Heart left ventricle (tissue), 16 donors: ENCODE results near the gene OPN4. TPM values are rescaled to one million over a fixed set of nuclear protein-coding genes. Genes with fewer than 3 reads are reported as not detected.

ENCODE experiments used
- ATAC-seq, 4 donors: fragments of 200-7000 bp; cut with Tn5 transposase; one replicate each; pipeline ENCODE4 v1.9.1; 2020 to 2022; ENCODE audit warnings: moderate library complexity in 4 of 4, mild to moderate bottlenecking in 3 of 4, moderate number of reproducible peaks in 1 of 4
- DNase-seq, 5 donors: peaks; one replicate each; pipeline ENCODE4 v3.0.0-alpha.2; 2020
- H3K27ac ChIP-seq, 12 donors: fragments of 200-600 bp; sonication (generic) in 4 of 12; one replicate each; pipeline versions ENCODE4 v1.5.0 to v1.8.0; 2016 to 2022; ENCODE audit warnings: mild to moderate bottlenecking in 2 of 12
- H3K27me3 ChIP-seq, 9 donors: fragments of 200-600 bp; sonication (generic) in 2 of 9; one replicate each; pipeline versions ENCODE4 v1.5.1 to v1.8.0; 2016 to 2022; ENCODE audit warnings: mild to moderate bottlenecking in 3 of 9
- H3K36me3 ChIP-seq, 9 donors: fragments of 200-600 bp; sonication (generic) in 2 of 9; one replicate each; pipeline versions ENCODE4 v1.5.0 to v1.8.0; 2018 to 2022; ENCODE audit warnings: mild to moderate bottlenecking in 2 of 9
- H3K4me1 ChIP-seq, 12 donors: fragments of 200-600 bp; sonication (generic) in 4 of 12; one replicate each; pipeline versions ENCODE4 v1.5.0 to v1.8.0; 2016 to 2022; ENCODE audit warnings: mild to moderate bottlenecking in 3 of 12
- H3K4me3 ChIP-seq, 12 donors: fragments of 200-600 bp; sonication (generic) in 4 of 12; one replicate each; pipeline versions ENCODE4 v1.5.0 to v1.8.0; 2017 to 2022; ENCODE audit warnings: mild to moderate bottlenecking in 9 of 12, moderate library complexity in 4 of 12
- H3K9me3 ChIP-seq, 12 donors: fragments of 200-600 bp; sonication (generic) in 4 of 12; one replicate each; pipeline versions ENCODE4 v1.5.0 to v1.8.0; 2016 to 2022; ENCODE audit warnings: mild to moderate bottlenecking in 1 of 12
- CTCF ChIP-seq, 12 donors: fragments of 200-600 bp; sonication (generic) in 4 of 12; IDR thresholded peaks; one replicate each; pipeline versions ENCODE4 v1.5.0 to v1.8.0; 2018 to 2022; ENCODE audit warnings: antibody characterized with exemption in 12 of 12, mild to moderate bottlenecking in 5 of 12
- POLR2A ChIP-seq, 2 donors: fragments of 450-650 bp; IDR thresholded peaks; one replicate each; pipeline ENCODE4 v1.6.1; 2017; ENCODE audit warnings: antibody characterized with exemption in 2 of 2, mild to moderate bottlenecking in 2 of 2, moderate library complexity in 2 of 2
- WGBS, 4 donors: extraction: QIAGEN DNeasy Blood & Tissue Kit in 2 of 4; methylation state at CpG; one replicate each; pipeline versions ENCODE4 v1.1.5 to v1.1.7; 2013 to 2018; 5-methylcytosine and 5-hydroxymethylcytosine counted together
- intact Hi-C, 10 donors: fragments of 100-400 bp; cut with DNase I; formaldehyde crosslinking; loops; one replicate each; pipeline versions ENCODE4 v1.11.1 to v1.14.2; 2022
- polyA plus RNA-seq, 2 donors: library from polyadenylated mRNA; stranded (reverse); fragments of 200-250 nt; gene quantifications; one replicate each; pipeline ENCODE4 v1.2.3, GENCODE V29; 2013
- total RNA-seq, 9 donors: library from RNA; depleted of rRNA in 2 of 9; stranded (reverse); fragments of >200 nt in 2 of 9; fragmentation: NEBNext Ultra II Directional in 3 of 9; extraction: Animal tissue kit (Norgen Biotek cat#: 25700) in 3 of 9; gene quantifications; one replicate each; pipeline versions ENCODE4 v1.1.0 to v1.2.4, GENCODE V29; 2016 to 2023
- donor health status: ischemic (EF 13 %, LVEDD 7.1; RV severe dilation, severe dysfunction).
- donor health status: healthy with polysubstance abuse.
- donor health status: DM: no; HTN: yes; CAD: no.
- donor health status: DM: no; HTN: no; CAD: no.
- donor health status: ischemic (EF 25% LVEDD 6.9; RV normal size, moderate dysfunction).
- donor health status: ischemic (EF 25% LVEDD 5.7; RV mildly dilated, moderate dysfunction).
- donor health status: healthy.
- donor health status: DM: yes; HTN: yes; CAD: no.
- donor health status: ischemic (EF 35%, LVEDD 5.7; RV mildly dilated, moderate dysfunction).
- donor health status: nonischemic (EF 11% LVEDD 7.7; RV severe dilation, severe dysfunction).
- donor health status: DM: yes; HTN: yes; CAD: no.
- donor health status: PGD.
- donor health status: ischemic (EF 29% LVEDD 5.4; RV normal size, mild dysfunction).
- donor health status: nonischemic (EF 23%, LVEDD 6.1; RV moderate dilation, normal function).

The OPN4 gene
- total and polyA plus RNA-seq, 11 donors, result 0.03 to 0.28 (median 0.19) TPM; not detected in 6

GRCh38 chr10:86700851-86701617, 46.7 kb downstream of the OPN4 start:
- WGBS, 4 donors, result 95 to 97% (median 96%) methylated on average over 7 to 12 of the region's 12 CpGs
- ATAC-seq, result peak in 2 of 4 donors; percentile 0

GRCh38 chr10:86703176-86703575, 48.8 kb downstream of the OPN4 start:
- peaks cover 0 to 10% (median 0%) of the 10 kb centered on the region in 9 donors for H3K27me3 ChIP-seq
- peak in 3 of 5 donors; percentile 25 to 36 (median 28) for DNase-seq
- ATAC-seq, result peak; percentile 1 to 7 (median 3)
- no peaks in the 10 kb centered on the region for H3K9me3 ChIP-seq
- no peak for TF ChIP-seq POLR2A (IDR thresholded peaks at IDR 0.05)
- no peak for TF ChIP-seq CTCF (IDR thresholded peaks at IDR 0.05)
- intact Hi-C loops, result no loop called here
- WGBS, 4 donors, result 78 to 86% (median 82%) methylated on average over 5 to 8 of the region's 8 CpGs
- peaks cover 0 to 95% (median 38%) of the 10 kb centered on the region in 9 donors for H3K36me3 ChIP-seq
- no peak overlapping the region for H3K4me3 ChIP-seq
- peak overlapping the region in 3 of 12 donors; percentile 14 to 38 (median 27) for H3K27ac ChIP-seq
- peaks cover 0 to 45% (median 7%) of the 10 kb centered on the region in 12 donors for H3K4me1 ChIP-seq

More at GRCh38 chr10:86700851-86701617, 46.7 kb downstream of the OPN4 start:
- Histone ChIP-seq H3K27me3 (no peaks in the 10 kb centered on the region), H3K4me3 (no peak overlapping the region), H3K36me3 (peaks cover 0 to 93% (median 33%) of the 10 kb centered on the region in 9 donors), H3K9me3 (no peaks in the 10 kb centered on the region), H3K27ac (peak overlapping the region in 1 of 12 donors; percentile 15), H3K4me1 (peaks cover 0 to 23% (median 3%) of the 10 kb centered on the region in 12 donors)
- DNase-seq, result peak in 1 of 5 donors; percentile 21
- intact Hi-C loops, result no loop called here
- no peak for TF ChIP-seq CTCF (IDR thresholded peaks at IDR 0.05)
- TF ChIP-seq POLR2A (IDR thresholded peaks at IDR 0.05), result no peak

- no peak for ATAC-seq
- Histone ChIP-seq H3K9me3 (no peaks in the 10 kb centered on the region), H3K4me3 (no peak overlapping the region), H3K27me3 (peaks cover 0 to 10% (median 0%) of the 10 kb centered on the region in 9 donors), H3K36me3 (peaks cover 0 to 93% (median 29%) of the 10 kb centered on the region in 9 donors), H3K27ac (peak overlapping the region in 6 of 12 donors; percentile 26 to 62 (median 44)), H3K4me1 (peaks cover 0 to 64% (median 7%) of the 10 kb centered on the region in 12 donors)
- WGBS, 4 donors, result 76 to 92% (median 84%) methylated on average over 1 of the region's 1 CpG
- TF ChIP-seq CTCF (IDR thresholded peaks at IDR 0.05), result no peak
- no peak for TF ChIP-seq POLR2A (IDR thresholded peaks at IDR 0.05)
- intact Hi-C loops, result no loop called here
- no peak for DNase-seq
These were observed 50.8 kb downstream of the OPN4 start for GRCh38 chr10:86705139-86705538.

GRCh38 chr10:86705905-86706304, 51.6 kb downstream of the OPN4 start:
- no peak for ATAC-seq
- Histone ChIP-seq H3K4me1 (peaks cover 4 to 68% (median 14%) of the 10 kb centered on the region in 12 donors), H3K27ac (peak overlapping the region in 8 of 12 donors; percentile 3 to 62 (median 46)), H3K4me3 (no peak overlapping the region), H3K36me3 (peaks cover 0 to 89% (median 29%) of the 10 kb centered on the region in 9 donors), H3K27me3 (peaks cover 0 to 10% (median 0%) of the 10 kb centered on the region in 9 donors), H3K9me3 (no peaks in the 10 kb centered on the region)
- no peak for DNase-seq
- TF ChIP-seq POLR2A (IDR thresholded peaks at IDR 0.05) (no peak), CTCF (IDR thresholded peaks at IDR 0.05) (no peak)
- 69 to 82% (median 75%) methylated on average over 2 of the region's 2 CpGs for WGBS, 4 donors
- intact Hi-C loops, result no loop called here
